GM21717 (cell line): ENCODE results near the gene SETD1A.
"Not testable (repeated sequence)": the region's sequence is repeated elsewhere in the genome, so short reads cannot be mapped to it uniquely, and the experiment has no call there.

Experiments
- ATAC-seq: cut with Tn5 transposase; IDR thresholded peaks from one replicate; pipeline ENCODE4 v1.9.1; 2021; ENCODE audit warnings: mild to moderate bottlenecking, moderate library complexity; ENCODE audit not compliant: unreplicated experiment

The SETD1A gene

DNA sequence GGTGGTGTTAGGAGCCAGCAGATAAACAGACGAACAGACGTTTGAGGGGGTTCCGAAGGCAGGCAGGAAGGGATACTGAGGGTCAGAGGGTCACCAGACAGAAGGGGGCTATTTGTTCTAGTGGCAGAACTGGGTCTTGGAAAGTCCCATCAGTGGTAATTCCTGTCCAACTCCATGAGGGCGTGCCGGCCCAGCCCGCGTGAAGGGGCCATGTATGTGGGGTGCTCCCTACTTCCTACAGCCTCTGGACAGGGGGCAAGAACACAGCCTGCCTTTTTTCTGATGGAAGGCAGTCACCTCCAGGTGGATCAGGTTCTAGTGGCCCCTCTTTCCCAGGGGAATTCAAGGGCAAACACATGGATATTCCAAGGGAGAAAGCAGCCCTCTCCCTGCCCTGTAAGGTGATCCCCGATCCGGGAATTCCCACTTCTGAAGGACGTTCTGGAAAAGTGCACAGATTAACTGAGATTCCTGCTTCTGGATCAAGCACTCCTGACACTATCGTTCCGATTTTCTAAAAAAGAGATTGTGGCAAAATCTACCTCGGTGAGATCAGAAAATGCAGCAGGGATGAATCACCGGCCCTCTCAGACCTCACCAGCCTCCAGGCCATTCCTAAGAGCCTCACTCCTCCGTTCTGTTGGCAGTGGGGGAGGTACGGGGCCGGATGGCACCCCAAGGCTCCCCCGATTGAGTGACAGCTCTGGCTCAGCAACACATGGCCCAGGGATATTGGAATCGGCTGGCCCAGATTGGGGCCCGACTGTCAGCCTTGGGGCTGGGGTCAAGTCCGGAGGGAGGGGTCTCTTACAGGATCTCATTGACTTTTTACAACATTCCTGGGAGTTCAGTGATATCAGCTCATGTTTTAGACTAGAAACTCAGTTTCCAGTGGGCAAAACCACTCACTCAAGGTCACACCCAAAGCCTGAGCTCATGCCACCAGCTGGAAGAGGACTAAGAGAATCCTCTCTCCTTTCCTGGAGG is 40.5 kb downstream of the SETD1A start:
- ATAC-seq: no peak

DNA sequence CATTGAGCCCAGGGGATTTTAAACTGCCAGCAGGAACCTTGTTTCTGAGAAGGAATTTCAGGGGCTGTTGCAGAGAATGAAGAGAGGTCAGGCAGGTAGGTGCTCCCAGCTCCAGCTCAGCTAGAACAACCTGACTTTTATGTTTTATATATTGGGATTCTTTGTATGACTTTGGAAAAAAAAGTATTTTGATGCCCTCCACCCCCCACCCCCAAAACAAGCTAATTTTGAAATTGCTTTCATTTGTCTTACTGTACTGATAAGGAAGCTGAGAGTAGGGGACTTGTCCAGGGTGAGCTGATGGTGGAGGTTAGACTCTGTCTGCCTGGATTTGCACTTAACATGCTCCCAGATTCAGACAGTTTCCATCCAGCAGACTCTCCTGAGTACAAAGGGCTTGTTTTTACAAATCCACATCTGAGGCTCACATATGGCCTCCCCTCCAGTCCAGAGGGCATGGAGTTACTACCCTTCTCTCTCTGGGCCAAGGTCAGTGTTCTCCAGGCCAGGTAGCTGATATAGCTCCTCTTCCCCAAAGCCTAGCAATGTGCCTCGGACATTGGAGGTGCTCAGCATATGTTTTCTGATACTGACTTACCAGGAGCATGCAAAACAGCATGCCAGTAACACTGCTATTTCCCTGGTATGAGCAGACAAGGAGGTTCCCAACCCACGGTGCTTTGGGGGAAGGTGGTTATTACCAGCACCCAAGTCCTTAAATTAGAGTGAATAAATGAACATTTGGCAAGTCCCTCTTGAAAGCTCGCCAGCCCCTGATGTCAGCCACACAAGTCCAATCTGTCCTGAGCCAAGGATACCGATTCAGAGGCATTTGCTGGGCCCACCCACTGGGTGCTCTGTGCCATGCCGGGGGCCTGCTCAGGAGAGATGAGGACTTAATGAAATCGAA is 41.6 kb downstream of the SETD1A start:
- ATAC-seq: no peak

DNA sequence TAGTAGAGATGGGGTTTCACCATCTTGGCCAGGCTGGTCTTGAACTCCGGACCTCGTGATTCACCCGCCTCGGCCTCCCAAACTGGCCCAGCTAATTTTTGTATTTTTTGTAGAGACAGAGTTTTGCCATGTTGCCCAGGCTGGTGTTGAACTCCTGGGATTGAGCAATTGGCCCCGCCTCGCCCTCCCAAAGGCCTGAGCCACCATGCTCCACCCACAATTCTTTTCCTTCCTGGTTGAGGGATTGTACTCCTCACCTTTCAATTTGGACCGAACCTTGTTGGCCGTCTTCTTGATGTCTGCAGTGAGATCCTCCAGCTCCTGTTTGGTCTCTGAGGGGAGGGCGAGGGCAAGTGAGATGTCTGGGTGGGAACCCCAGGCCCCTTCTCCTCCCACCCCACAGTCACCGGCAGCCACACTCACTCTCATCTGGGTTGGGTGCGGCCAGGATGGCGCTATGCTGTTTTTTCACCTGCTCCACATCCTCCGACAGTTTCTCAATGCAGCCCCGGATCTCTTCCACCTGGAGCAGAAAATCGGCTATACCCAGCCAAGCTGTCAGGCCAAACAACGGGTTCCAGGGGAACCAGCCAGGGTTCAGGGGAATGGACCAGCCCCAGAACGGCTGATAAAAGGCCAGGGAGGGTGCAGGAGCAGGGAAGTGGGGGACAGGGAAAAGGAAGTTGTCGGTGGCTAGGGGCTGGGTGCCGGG is 43.3 kb downstream of the SETD1A start:
- no peak for ATAC-seq

DNA sequence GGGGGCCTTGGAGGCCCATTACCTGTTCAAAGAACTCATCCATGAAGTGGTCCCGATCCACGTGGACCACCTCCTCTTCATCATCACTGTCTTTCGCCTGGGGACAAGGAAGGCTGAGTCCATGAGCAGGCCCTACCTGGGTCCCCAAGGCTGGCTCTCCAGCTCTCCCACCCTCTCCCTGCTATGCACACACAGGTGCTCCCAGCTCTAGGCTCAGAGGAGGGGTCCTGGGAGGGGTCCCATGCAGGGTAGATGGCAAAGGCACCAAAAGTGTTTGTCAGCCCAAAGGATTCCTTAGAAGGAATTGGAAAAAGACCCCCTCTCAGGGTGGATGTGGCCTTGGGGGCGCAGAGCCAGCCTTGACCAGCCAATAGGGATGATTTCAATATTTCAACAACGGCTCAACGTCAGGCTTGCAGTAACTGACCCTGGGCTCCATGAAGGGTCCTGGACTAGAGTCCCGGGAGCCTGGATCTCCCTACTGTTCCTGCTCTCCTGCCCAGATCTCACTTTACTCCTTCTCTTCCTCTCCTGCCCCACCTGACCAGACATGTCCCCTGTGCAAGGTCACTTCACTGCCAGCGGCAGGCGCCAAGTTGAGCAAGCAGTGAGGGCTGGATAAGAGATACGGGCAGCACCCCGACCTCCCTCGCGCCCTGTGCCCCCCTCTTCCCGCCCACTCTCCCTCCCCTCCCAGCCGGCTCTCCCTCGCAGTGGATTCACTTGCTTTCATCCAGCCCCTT is 44.1 kb downstream of the SETD1A start:
- no peak for ATAC-seq

DNA sequence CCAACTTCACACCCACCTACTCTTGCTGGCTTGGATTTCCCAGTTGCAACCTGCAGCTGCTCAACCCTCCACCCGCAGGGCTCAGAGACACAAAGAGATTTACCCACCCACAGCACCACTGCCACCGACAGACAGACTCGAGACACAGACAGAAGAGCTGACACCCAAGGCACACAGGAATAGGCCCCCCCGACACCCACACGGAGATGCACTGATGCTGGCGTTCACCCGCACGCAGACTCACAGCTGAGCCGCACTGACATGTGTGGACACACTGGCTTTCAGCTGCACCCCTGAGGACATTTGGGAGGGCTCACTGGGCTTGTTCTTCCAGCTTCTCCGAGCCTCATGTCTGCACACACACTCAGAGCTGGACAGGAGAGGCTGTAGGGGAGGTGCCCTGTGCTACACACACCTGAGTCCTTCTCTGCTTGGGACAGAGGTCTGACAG is 44.7 kb downstream of the SETD1A start:
- ATAC-seq: no peak

DNA sequence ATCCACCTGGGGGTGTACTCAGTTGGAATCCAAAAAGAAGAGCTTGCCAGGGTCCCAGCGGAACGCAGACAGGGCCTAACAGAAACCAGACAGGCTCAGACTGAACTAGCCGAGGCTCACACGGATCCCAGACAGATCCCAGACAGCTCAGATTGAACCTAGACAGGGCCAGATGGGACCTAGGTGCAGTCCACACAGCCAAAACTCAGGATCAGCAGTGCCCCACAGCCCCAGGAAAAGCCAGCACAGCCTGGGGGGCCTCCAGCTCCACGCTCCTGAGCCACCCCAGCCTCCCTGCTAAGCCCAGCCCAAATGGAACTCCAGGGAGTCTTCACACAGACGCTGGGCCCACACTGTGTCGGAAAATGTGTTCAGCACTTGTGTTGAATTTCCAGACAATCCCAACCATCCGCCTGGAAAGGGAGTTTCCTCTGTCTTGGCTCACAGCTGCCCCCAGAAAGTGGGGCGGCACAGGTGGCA is 45.3 kb downstream of the SETD1A start:
- no peak for ATAC-seq

DNA sequence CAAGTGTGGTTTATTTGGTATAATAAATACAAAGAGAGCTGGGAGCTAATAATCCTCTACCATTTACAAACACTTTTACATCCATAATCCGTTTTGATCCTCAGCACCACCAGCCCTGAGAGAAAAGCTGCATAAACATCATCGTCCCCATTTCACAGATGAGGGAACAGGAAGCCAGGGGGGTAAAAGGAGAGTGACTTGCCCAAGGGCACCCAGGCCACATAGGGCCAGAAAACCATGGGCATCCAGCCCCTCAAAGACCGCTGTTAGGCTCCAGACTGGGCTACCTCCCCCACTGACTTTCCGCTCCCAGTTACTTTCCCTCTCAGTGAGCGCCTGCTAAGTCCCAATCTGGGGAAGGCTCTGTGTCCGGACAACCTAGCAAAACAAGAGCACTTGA is 46.2 kb downstream of the SETD1A start:
- no peak for ATAC-seq

DNA sequence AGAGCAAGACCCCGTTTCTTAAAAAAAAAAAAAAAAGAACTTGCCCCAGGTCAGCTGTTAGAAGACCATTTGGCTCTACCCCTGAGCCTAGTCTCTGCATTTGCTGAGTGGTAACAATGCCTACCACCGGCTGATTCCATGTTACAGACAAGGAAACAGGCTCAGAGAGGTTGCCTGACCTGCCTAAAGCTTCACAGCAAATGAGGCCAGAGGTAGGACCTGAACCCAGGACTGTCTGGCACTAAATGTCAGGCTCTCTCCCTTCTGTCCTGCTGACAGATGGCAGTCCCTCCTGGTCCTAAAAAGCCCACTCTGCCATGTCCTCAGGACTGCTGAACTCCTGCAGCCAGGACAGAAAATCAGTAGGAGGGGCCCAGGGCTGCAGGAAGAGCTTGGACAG is 47.1 kb downstream of the SETD1A start:
- ATAC-seq: no peak

DNA sequence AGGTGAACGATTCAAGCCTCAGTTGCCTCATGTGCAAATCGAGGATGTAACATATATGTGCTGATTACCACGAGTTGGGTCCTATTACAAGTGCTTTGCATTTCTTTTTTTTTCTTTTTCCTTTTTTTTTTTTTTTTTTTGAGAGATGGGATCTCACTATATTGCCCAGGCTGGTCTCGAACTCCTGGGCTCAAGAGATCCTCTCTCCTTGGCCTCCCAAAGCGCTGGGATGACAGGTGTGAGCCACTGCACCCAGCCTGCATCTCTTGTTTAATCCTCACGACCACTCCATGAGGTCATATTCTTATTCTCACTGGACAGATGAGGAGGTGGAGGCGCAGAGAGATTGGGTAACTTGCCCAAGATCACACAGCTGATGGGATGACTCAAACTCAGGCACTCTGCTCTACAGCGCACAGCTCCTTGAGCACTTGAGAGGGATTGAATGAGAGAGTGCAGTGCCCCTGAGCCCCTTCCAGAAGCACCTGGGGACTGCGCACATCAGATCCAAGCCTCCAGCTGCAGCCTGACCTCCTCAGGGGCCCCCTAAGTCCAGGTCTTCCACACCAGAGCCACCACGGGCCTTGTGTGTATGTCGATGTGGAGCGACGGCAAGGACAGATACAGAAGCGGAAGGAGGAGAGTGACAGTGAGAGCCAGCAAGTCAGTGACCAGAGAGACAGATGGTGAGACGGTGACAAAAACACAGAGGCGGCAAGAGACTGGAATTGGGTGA is 48.0 kb downstream of the SETD1A start:
- ATAC-seq: no peak

DNA sequence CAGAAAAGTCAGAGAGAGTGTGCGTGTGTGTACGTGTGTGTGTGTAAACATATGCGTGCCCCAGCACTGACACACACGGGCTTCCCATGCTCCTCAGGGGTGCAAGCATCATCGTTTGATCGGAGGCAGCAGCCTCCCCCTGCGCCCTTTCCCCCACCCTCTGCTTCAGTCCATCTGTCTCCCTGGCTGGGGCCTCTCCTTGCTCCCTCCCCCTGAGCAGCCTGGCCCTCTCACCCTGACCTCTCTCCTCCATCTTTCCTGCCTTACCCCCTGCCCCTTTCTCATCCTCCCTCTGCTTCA is 48.5 kb downstream of the SETD1A start:
- no peak for ATAC-seq

DNA sequence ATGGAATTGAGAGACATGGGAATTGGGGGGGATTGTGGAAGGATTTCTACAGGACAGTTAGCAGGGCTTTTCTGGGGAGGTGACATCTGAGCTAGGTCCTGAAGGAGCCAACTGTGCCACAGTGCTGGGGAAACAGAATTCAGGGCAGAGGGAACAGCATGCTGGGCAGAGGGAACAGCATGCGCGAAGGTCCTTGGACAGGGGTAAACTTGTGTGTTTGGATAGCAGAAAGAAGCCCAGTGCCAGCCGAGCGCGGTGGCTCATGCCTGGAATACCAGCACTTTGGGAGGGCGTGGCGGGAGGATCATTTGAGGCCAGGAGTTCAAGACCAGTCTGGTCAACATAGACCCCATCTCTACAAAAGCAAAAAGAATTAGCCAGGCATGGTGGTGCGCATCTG is 49.0 kb downstream of the SETD1A start:
- ATAC-seq: no peak

DNA sequence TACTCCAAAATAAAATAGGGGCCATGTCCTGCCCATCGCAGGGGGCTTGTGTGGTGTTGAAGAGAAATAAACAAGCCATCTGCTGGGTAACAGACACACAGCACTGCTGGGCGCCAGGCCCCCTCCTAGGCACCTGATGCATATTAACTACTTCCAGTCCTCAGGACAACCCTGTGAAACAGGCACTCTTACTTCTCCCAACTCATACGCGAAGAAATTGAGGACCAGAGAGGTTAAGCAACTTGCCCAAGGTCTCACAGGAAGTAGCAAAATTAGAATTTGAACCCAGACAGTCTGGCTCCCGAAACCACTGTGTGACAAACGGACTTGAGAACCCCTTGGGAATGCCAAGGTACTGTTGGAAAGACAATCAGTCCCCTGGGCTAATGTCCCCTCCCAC is 50.1 kb downstream of the SETD1A start:
- no peak for ATAC-seq

DNA sequence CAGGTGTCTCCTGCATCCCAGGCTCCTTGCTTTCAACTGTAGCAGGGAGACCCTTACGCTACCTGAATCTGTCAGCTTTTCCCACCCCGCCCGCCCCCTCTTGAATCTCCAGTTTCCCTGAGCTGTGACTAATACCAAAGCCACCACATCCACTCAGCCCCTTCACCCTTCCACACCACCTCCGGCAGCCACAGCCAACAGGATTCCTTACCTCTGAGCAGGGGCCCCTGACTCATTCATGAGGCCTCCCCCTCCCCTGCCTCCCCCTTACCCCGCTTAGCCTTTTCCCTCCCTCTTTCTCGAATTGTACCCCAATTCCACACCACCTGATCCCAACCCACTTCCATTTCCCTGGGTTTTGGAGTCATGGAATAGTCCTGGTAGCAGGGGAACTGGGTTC is 50.6 kb downstream of the SETD1A start:
- no peak for ATAC-seq

DNA sequence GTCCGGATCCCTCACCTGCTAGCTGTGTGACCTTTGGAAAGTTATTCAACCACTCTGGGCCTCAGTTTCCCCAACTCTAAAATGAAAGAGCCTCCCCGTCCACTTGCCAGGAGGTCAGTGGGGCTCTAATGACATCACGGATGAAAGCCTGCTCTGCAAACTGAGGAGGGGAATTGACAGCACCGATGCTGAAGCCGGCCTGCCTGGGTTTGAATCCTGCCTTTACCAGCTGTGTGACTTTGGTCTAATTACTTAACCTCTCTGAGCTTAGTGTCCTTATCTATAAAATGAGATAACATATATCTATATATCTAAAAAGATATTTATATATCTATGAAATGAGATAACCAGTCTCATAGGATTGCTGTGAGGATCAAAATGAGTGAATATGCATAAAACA is 51.0 kb downstream of the SETD1A start:
- no peak for ATAC-seq

DNA sequence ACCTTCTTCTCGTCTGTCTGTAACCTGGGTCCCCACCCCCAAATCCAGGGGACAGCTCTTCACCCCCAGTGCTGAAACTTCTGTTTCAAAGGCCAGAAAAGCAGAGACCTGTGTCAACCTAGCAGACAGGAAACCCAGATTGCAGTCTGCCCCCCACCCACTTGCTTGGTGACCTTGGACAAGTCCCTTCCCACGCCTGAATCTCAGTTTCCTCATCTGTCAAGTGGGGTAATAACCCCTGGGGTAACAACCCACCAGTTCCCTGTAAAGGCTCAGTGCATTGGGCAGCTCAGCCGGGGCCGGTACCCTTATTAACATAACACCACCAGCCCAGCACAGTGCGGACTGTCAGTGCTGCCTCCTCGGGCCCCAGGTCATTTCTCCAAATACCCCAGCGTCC is 51.6 kb downstream of the SETD1A start:
- no peak for ATAC-seq

DNA sequence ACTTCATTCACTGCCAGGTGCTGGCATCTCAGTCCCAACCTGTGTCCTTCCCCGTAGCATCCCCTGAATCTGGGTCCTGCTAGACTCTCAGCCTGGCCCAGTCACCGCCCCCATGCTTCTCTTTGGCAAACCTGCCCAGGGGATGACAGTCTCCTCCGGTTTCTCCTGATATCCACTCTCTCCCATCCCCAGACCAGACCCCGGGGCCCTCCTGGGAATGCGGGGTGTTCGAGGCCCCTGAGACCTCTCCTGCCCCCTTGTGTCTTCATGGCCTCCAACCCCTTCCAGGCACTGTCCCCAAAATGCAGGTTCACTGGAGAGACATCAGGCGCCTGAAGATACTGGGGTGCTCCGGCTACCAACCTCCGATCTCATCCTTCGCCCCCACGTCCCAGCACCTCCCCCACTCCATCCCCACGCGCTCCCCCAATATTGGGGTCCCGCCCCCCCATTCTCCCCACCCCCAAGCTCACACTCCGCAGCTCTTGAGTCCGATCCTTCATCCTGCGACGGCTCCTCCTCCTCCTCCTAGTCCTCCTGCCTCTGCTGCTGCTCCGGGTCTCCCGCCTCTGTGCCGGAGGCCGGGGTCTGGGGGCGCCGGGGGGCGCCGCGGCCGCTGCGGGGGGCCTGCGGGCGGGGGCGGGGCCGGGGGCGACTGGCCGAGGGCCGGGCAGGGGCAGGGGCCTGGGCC is 52.5 kb downstream of the SETD1A start:
- ATAC-seq: no peak

DNA sequence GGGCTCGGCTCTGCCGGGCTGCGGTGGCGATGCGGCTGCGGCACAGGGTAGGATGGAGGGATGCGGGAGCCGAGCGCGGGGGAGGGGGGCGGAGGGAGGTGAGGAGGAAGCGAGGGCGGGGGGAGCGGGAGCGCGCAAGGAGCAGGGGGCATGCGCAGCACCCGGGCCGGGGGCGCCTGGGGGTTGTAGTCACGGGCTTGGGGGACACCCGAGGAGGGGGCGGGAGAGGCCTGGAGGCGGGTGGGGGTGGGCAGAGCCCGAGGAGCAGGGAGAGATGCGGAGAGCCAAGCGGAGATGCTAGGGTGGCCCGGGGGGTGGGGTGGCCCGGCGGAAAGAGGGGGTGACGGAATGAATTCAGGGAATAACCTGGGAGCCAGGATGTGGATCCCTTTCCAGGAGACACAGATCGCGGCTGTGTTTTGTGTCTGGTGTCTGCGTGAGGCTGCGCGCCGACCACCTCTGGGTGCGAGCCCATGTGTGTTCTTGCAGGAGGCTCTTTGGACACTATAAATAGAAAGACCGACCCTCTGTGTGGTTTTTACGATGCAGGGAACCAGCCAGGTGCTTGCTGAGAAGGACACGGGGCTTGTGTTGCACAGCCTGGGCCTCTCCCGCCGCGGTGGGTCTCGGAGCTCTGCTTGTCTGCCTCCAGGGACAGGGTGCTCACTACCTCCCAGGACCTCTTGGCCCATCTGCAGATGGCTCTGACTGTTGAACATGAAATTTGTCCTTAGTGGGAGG is 53.2 kb downstream of the SETD1A start, which contains the start of gene STX1B:
Gene STX1B, minus strand, starts transcription at position 54 of the 741 bp plus-strand sequence. CDS start 242 bp downstream, outside the sequence.
- ATAC-seq: no peak

DNA sequence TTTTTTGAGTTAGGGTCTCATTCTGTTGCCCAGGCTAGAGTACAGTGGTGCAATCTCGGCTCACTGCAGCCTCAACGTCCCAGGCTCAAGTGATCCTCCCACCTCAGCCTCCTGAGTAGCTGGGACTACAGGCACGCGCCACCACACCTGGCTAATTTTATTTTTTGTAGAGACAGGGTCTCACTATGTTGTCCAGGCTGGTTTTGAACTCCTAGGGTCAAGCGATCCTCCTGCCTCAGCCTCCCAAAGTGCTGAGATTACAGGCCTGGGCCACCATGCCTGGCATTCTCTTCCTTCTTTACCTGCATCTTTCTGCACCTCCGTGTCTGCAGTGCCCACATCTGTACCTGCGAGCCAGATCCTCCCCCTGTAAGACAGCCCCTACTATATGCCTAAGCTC is 54.3 kb downstream of the SETD1A start:
- ATAC-seq: not testable (repeated sequence)
